GM12801 (cell line): Measurements from ENCODE around the gene TBC1D5.

Source experiments
- TF ChIP-seq, protein P1 (sequence below): IDR thresholded peaks from one replicate; pipeline ENCODE4 v1.5.1; 2011; ENCODE audit warnings: control low read depth; ENCODE audit not compliant: insufficient read length; ENCODE audit errors: extremely low read depth

Gene TBC1D5

DNA sequence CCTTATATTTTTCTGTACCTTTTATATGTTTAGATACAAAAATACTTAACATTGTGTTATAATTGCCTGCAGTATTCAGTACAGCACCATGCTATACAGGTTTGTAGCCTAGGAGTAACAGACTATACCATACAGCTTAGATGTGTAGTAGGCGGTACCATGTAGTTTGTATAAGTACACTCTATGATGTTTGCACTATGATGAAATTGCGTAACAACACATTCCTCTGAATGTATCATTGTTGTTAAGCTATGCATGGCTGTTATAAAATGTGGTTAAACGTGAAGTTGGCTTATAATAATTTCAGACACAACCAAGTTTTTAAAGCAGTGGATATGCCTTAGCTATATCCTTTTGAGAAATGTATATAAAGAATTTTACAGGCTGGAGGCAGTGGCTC lies 529.3 kb downstream of the TBC1D5 start:
- TF ChIP-seq, protein P1, sequence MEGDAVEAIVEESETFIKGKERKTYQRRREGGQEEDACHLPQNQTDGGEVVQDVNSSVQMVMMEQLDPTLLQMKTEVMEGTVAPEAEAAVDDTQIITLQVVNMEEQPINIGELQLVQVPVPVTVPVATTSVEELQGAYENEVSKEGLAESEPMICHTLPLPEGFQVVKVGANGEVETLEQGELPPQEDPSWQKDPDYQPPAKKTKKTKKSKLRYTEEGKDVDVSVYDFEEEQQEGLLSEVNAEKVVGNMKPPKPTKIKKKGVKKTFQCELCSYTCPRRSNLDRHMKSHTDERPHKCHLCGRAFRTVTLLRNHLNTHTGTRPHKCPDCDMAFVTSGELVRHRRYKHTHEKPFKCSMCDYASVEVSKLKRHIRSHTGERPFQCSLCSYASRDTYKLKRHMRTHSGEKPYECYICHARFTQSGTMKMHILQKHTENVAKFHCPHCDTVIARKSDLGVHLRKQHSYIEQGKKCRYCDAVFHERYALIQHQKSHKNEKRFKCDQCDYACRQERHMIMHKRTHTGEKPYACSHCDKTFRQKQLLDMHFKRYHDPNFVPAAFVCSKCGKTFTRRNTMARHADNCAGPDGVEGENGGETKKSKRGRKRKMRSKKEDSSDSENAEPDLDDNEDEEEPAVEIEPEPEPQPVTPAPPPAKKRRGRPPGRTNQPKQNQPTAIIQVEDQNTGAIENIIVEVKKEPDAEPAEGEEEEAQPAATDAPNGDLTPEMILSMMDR = no peak

DNA sequence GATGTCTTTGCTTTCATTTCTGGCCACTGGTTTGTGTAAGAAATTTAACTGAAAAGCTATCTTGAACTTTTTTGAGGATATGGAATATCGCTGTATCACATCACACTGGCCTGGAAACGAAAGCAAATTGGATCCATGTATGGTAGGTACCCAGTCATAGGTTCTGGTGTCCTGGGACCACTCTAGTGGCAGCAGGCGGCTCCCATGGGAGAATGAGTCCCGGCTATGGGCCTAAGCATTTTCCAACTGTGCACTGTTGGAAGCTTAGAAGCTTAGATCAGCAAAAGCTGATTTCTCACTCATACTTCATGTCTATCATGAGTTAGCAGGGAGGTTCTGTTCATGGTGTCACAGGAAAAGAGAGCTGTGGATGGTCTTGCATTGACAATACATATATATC lies 534.5 kb downstream of the TBC1D5 start:
- TF ChIP-seq, protein P1 = no peak

DNA sequence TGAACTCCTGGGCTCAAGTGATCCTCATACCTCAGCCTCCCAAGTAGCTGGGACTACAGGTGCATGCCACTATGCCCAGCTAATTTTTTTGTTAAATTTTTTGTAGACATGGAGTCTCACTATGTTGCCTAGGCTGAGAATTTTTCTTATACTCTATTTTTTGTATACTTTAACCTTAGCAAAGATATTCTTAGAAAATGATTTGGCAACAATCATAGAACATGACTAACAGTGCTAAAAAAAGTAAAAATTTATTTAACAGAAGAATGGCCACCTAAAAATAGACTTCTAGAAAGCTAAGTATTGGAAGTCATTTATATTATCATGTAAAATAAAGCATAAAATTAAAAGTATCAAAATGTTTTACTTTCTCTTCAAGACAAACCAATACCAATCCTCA lies 535.4 kb downstream of the TBC1D5 start:
- TF ChIP-seq, protein P1 = no peak

DNA sequence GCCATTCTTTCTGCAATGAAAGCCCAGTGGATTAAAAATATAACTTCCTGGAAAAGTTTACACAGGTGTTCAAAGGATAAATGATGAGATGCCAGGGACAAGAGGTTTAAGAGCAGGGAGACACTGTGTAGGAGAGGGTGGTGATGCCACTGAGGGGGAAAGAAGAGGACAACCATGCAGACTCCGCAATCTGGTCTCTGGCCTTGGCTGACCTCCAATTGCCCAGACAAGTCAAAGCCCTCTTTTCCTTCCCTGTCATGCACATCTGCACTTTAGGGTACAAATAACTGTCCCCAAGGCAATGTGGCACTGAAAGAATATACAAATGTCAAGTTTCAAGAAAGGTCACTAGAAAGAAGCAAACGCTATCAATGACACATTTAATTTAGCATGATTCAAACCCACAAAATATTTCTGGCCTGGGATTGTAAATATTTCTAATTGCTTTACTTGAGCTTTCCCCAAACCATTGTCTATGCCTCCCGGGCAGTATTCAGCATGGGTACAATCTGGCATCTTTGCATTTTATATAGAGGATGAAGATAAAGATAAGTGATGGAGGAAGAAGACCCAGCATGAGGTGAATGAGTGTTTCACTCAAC lies 538.3 kb downstream of the TBC1D5 start:
- TF ChIP-seq, protein P1 = no peak

DNA sequence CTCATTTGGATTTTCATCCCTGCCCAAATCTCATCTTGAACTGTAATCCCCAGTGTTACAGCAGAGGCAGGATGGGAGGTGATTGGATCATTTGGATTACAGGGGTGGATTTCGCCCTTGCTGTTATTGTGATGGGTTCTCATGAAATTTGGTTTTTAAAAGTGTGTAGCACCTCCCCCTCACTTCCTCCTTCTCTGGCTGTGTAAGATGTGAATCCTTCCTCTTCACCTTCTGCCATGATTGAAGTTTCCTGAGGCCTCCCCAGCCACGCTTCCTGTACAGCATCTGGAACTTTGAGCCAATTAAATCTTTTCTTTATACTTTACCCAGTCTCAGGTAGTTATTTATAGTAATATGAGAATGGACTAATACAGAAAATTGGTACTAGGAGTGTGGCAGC lies 540.9 kb downstream of the TBC1D5 start:
- TF ChIP-seq, protein P1 = no peak

DNA sequence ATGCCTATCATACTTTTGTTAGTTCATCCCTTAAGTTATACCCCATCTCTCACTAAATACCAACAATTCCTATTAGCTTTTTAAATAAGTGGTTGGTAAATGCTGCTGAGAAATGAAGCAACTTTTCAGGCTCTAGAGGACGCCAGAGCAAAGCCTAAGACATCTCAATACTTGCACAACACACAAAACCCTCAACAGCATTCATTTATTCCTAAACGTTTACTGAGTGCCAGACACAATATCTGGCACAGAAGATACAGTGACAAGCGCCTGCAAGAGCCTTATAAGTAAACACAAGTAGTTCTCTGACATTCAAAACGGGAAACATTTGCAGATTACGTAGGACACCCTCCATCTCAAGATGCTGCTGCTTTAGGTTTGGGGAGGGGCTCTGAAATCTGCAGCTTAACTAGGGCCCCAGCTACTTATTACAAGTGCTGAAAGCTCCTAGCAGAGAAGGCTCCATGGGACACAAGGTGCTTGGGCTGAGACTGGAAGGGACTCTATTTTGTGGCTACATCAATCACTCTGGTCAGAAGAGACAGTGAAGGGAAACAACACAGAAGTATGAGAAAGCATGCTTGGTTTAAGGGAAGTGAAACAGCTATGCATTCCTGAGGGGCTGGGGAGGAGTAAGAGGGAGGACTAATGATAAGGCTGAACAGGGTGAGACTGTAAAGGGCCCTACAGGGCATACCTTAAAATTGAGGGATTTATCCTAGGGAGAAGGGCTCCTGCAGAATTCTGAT lies 546.4 kb downstream of the TBC1D5 start:
- TF ChIP-seq, protein P1 = no peak

DNA sequence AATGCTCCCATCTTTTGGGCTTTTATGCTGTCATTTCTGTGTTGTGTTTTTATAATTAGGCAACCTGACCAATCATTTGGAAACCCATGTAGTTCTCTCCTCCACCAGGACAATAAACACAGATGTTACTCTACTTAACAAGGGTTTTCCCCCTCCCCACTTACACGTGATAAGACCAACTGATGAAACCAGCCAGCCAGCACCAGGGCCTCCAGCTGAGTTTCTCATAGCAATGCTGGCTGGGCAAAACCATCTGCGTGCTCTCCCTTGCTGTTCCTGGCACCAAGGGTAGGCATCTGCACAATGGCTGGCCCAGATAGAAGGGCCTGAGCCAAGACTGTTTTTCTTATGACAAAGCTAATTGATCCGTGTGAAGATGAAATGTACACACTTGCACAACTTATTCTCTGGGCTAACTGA lies 547.2 kb downstream of the TBC1D5 start:
- TF ChIP-seq, protein P1 = no peak
